Measurements from ENCODE around the gene CUL2.
A peak's percentile ranks its signal among the peaks of the same experiment; 100 is the strongest.
"Not testable (repeated sequence)": the region's sequence is repeated elsewhere in the genome, so short reads cannot be mapped to it uniquely, and the experiment has no call there.

Gene CUL2

GRCh38 chr10:35019041-35020024 is 70.8 kb downstream of the CUL2 start:
- no peak for DNase-seq (ENCODE audit: low spot score)

- no peak for DNase-seq (ENCODE audit: low spot score)
Observed at GRCh38 chr10:35017608-35018007, 72.5 kb downstream of the CUL2 start.

GRCh38 chr10:35015843-35016408 is 74.2 kb downstream of the CUL2 start:
- DNase-seq (ENCODE audit: low spot score) = no peak

GRCh38 chr10:35012781-35013180 is 77.4 kb downstream of the CUL2 start:
- DNase-seq (ENCODE audit: low spot score) = no peak

GRCh38 chr10:35011771-35012191 is 78.4 kb downstream of the CUL2 start:
- no peak for DNase-seq (ENCODE audit: low spot score)

GRCh38 chr10:35007858-35008301 is 82.3 kb downstream of the CUL2 start:
- DNase-seq (ENCODE audit: low spot score) = no peak

GRCh38 chr10:35006836-35007235 is 83.3 kb downstream of the CUL2 start:
- DNase-seq (ENCODE audit: low spot score) = no peak

- no peak for DNase-seq (ENCODE audit: low spot score)
Observed at GRCh38 chr10:35005868-35006267, 84.3 kb downstream of the CUL2 start.

GRCh38 chr10:35004651-35005050 is 85.5 kb downstream of the CUL2 start:
- DNase-seq (ENCODE audit: low spot score) = no peak

GRCh38 chr10:35003906-35004305 is 86.2 kb downstream of the CUL2 start:
- DNase-seq (ENCODE audit: low spot score) = no peak

GRCh38 chr10:35000936-35001335 is 89.2 kb downstream of the CUL2 start:
- DNase-seq (ENCODE audit: low spot score) = no peak

- no peak for DNase-seq (ENCODE audit: low spot score)
Observed at GRCh38 chr10:34999532-34999931, 90.6 kb downstream of the CUL2 start.

GRCh38 chr10:34998940-34999339 is 91.2 kb downstream of the CUL2 start:
- no peak for DNase-seq (ENCODE audit: low spot score)

GRCh38 chr10:34996843-34997242 is 93.3 kb downstream of the CUL2 start:
- DNase-seq (ENCODE audit: low spot score) = no peak

- no peak for DNase-seq (ENCODE audit: low spot score)
Observed at GRCh38 chr10:34995925-34996324, 94.2 kb downstream of the CUL2 start.

- peak; percentile 87 for DNase-seq (ENCODE audit: low spot score)
Observed at GRCh38 chr10:34994565-34995142, 95.5 kb downstream of the CUL2 start.

- no peak for DNase-seq (ENCODE audit: low spot score)
Observed at GRCh38 chr10:34993782-34994181, 96.4 kb downstream of the CUL2 start.

GRCh38 chr10:34991117-34991516 is 99.0 kb downstream of the CUL2 start:
- DNase-seq (ENCODE audit: low spot score) = not testable (repeated sequence)

GRCh38 chr10:34988397-34989067 is 101.6 kb downstream of the CUL2 start:
- no peak for DNase-seq (ENCODE audit: low spot score)

GRCh38 chr10:34985823-34986222 is 104.3 kb downstream of the CUL2 start:
- peak; percentile 73 for DNase-seq (ENCODE audit: low spot score)

GRCh38 chr10:34985146-34985545 is 105.0 kb downstream of the CUL2 start:
- DNase-seq (ENCODE audit: low spot score) = no peak

GRCh38 chr10:34981844-34982243 is 108.3 kb downstream of the CUL2 start:
- DNase-seq (ENCODE audit: low spot score) = no peak
